Fibroblast of mammary gland (primary cell): ENCODE results near the gene RUNX3.

ENCODE experiments used
- DNase-seq: peaks from one replicate; pipeline ENCODE4 v3.0.0-alpha.2; 2010; ENCODE audit warnings: low read depth
- H3K4me3 ChIP-seq: 2 replicates; pipeline ENCODE4 v1.5.1; 2011; ENCODE audit warnings: low read depth, mild to moderate bottlenecking, low read length, moderate library complexity; ENCODE audit not compliant: control insufficient read depth
- TF ChIP-seq, protein P1 (sequence below): conservative IDR thresholded peaks from 2 replicates; pipeline ENCODE4 v1.5.1; 2011; ENCODE audit warnings: low read depth, low read length, inconsistent platforms; ENCODE audit not compliant: control insufficient read depth, insufficient read depth

Gene RUNX3

DNA sequence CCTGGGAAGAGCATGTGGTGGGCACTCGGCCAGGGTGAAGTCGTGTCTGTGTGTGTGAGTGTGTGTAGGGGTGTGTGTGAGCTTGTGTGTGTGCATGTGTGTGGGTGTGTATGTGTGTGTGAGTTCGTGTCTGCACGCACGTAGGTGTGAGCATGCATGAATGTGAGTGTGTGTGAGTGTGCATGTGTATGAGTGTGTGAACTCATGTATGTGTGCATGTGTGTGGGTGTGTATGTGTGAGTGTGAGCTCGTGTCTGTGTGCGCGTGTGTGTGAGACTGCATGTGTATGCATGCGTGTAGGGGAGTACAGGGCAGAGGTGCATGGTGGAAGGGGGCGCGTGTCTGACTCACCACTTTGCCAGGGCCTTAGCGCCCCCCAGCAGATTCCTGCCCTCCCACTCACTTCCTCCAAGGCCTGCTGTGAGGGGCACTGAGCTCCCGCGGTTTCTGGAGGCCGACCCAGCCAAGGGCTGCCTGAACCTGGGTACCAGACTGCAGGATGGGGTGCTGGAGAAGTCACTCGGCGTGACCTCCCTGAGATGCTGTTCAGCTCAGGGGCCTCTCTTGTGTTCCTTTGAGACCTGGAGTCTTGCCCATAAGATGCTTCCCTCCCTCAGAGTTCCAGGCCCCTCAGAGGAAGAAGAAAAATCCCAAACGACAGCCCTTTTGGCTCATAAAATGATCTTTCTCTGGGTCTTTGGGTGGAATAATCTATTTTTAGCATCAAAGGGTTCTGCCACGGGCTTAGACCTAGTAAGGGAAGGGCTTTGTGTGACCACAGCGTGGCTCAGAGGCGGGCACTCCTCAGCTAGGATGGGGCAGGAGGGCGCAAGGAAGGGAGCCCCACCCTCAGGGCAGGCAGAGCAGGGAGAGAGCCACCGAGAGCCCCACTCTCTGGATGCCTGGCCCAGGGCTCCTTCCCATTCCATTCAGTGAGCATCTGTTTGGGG, 41.1 kb upstream of the RUNX3 start:
- no peak overlapping the region for H3K4me3 ChIP-seq
- DNase-seq = no peak
- TF ChIP-seq, protein P1, sequence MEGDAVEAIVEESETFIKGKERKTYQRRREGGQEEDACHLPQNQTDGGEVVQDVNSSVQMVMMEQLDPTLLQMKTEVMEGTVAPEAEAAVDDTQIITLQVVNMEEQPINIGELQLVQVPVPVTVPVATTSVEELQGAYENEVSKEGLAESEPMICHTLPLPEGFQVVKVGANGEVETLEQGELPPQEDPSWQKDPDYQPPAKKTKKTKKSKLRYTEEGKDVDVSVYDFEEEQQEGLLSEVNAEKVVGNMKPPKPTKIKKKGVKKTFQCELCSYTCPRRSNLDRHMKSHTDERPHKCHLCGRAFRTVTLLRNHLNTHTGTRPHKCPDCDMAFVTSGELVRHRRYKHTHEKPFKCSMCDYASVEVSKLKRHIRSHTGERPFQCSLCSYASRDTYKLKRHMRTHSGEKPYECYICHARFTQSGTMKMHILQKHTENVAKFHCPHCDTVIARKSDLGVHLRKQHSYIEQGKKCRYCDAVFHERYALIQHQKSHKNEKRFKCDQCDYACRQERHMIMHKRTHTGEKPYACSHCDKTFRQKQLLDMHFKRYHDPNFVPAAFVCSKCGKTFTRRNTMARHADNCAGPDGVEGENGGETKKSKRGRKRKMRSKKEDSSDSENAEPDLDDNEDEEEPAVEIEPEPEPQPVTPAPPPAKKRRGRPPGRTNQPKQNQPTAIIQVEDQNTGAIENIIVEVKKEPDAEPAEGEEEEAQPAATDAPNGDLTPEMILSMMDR = no peak

DNA sequence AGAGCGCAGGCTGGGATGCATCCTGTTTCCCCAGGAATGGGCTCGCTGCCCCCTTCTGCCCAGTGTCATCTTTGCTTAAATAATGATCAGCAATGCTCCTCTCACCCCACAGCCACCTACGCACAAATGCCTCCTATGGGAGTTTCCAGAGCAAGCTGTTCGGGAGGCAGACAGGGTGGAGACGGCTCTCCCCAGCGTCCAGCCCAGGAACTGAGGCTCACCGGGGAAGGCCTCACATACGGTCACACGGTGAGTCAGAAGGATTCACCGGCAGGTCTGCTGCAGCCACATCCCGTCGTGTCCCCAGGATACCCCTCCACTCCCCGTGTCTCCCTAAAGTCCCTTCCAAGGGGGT, 40.3 kb upstream of the RUNX3 start:
- peak; percentile 63 for DNase-seq
- H3K4me3 ChIP-seq = no peak overlapping the region
- TF ChIP-seq, protein P1 = no peak

DNA sequence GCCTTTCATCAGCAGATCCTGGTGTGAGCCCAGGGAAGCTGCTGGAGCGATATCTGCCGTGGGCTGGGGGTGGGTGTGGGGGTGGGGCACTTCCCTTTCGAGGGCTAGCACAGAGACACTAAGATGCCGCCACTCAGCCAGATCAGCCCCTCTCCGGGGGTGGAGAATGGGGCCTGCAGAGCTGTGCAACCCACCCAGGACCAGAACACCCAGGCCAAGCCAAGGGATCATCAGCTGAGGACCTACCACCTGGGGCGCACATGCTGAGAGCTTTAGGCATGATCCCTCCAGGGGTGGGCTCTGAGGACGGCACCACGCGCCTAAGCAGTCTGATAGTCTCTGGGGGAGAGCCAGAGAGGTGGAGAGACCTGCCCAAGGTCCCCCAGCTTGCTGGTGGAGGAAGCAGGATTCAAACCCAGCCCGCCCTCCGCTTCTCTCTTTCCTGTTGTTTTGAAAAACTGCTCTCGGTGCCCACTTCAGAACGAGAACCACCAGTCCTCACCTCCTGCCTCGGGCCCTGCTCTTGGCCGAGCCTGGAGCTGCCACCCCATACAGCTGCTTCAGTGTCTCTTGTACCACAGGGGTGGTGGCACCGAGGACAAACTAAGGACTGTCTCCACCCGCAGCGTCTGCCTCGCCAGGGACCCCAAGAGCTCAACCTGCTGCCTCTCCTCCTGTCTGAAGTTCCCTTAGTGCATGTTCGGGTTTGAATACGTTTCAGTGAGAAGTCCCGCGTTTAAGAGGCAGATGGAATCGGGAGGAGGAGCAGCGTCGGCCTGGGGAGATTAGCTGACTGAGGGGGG, 39.7 kb upstream of the RUNX3 start:
- no peak overlapping the region for H3K4me3 ChIP-seq
- no peak for DNase-seq
- TF ChIP-seq, protein P1 = no peak

DNA sequence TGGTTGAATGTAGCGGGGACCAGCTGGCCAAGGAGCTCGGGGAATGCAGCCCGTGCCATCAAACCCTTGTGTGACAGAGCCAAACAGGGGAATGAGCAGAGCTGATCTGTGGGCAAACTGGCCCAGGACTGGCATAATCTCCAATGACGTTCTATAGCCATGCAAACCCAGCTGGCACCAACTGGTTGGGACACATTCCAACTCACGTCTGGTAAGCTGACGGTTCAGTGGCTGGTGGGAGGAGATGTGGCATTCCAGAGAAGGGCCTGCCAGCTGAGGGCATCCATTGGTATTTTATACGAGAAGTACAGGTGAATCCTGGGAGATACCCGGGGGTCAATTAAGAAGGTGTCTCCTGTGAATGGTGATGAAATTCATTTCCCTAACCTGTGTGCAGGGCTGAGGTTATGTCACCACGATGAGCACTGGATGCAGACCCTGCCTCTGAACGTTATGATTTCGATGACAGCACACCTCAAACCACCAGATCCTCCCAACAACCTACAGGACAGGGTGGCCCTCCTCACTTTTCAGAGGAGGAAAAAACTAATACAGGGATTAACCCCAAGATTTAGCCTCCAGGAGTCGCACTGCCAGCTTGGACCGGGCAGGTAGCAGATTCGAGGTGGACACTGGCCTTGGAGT, 39.0 kb upstream of the RUNX3 start:
- TF ChIP-seq, protein P1 = no peak
- DNase-seq = no peak
- no peak overlapping the region for H3K4me3 ChIP-seq

- DNase-seq = no peak
- TF ChIP-seq, protein P1 = no peak
- no peak overlapping the region for H3K4me3 ChIP-seq
These were observed 37.9 kb upstream of the RUNX3 start for GRCh38 chr1:24967962-24968361.

DNA sequence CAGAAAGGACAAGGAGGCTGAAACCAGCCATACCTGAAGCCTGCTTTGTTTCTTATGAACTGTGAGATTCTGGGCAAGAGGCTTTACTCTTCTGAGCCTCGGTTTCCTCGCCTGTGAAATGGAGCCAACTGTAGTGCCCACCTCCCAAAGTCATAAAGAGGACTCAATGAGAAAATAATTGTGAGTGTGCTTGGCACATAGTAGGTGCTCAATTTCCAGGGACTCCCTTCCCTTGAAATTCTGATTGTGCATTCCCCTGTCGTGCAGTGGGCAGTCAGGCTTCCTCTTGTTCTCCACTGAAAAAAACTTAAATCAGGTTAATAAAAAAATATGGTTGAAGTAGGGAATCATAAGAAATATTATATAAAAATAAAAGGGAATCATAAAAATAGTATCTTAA, 37.5 kb upstream of the RUNX3 start:
- DNase-seq = no peak
- H3K4me3 ChIP-seq = no peak overlapping the region
- TF ChIP-seq, protein P1 = no peak
